Panc1 (cell line): ENCODE results near the gene HMGN4. TPM values are rescaled to one million over a fixed set of nuclear protein-coding genes. Genes with fewer than 3 reads are reported as not detected.

Experiments
- ATAC-seq: fragments of 200-7000 bp; cut with Tn5 transposase; 2 replicates; pipeline ENCODE4 v1.9.1; 2020; ENCODE audit warnings: mild to moderate bottlenecking, moderate library complexity
- BruUV-seq: library from RNA; stranded (reverse); fragments of 400-500 nt; replicated peaks from 2 replicates; lab custom pipeline; 2021; lab: Mats Ljungman, UMichigan
- CTCF ChIA-PET: fragments of 300-600 bp; sonication (Branson Sonifier 250); formaldehyde crosslinking; loops from one replicate; lab custom pipeline; 2022; ENCODE audit warnings: antibody characterized with exemption; lab: Charles Lee
- POLR2A ChIA-PET: fragments of 300-600 bp; sonication (Branson Sonifier 250); formaldehyde crosslinking; loops from one replicate; lab custom pipeline; 2022; ENCODE audit warnings: antibody characterized with exemption; lab: Charles Lee
- DNase-seq: peaks from one replicate; pipeline ENCODE4 v3.0.0-alpha.2; 2010; ENCODE audit warnings: low read depth, low spot score
- H3K27ac ChIP-seq: 2 replicates; pipeline ENCODE4 v1.5.1; 2011; ENCODE audit warnings: mild to moderate bottlenecking, low read length, inconsistent platforms
- H3K27me3 ChIP-seq: fragments of 200-500 bp; sonication (Bioruptor generic); 2 replicates; pipeline ENCODE4 v1.6.0; 2014; ENCODE audit warnings: low read length, inconsistent platforms; ENCODE audit not compliant: control insufficient read depth, insufficient read depth
- H3K36me3 ChIP-seq: fragments of 200-500 bp; sonication (Bioruptor generic); 2 replicates; pipeline ENCODE4 v1.5.1; 2014; ENCODE audit warnings: inconsistent platforms, mild to moderate bottlenecking, low read length, moderate library complexity; ENCODE audit not compliant: control insufficient read depth, insufficient read depth
- H3K4me1 ChIP-seq: 2 replicates; pipeline ENCODE4 v1.5.1; 2011; ENCODE audit warnings: inconsistent platforms, mild to moderate bottlenecking, low read length, moderate library complexity; ENCODE audit not compliant: control insufficient read depth, insufficient read depth
- H3K4me3 ChIP-seq, 2 experiments: 2 replicates each; pipeline ENCODE4 v1.5.1; 2011 to 2012; ENCODE audit warnings: low read depth in 2 of 2, low read length in 2 of 2, mild to moderate bottlenecking in 2 of 2, inconsistent platforms in 1 of 2, moderate library complexity in 1 of 2
- H3K9me3 ChIP-seq: fragments of 200-500 bp; sonication (Bioruptor generic); 2 replicates; pipeline ENCODE4 v1.5.1; 2014; ENCODE audit warnings: low read depth, mild to moderate bottlenecking, inconsistent platforms, low read length, moderate library complexity; ENCODE audit not compliant: control insufficient read depth, insufficient read depth
- CTCF ChIP-seq: fragments of 450-650 bp; IDR thresholded peaks from 2 replicates; pipeline ENCODE4 v1.5.1; 2017; ENCODE audit warnings: mild to moderate bottlenecking
- POLR2AphosphoS5 ChIP-seq: IDR thresholded peaks from 2 replicates; pipeline ENCODE4 v1.6.1; 2012; ENCODE audit warnings: mild to moderate bottlenecking, low read depth, low read length, moderate library complexity
- REST ChIP-seq, 2 experiments: IDR thresholded peaks; 2 replicates each; pipeline ENCODE4 v1.6.1; 2011 to 2012; ENCODE audit warnings: low read depth in 2 of 2, control low read depth in 1 of 2, low read length in 1 of 2, mild to moderate bottlenecking in 1 of 2, moderate library complexity in 1 of 2; ENCODE audit not compliant: insufficient read depth in 1 of 2
- SIN3A ChIP-seq: IDR thresholded peaks from 2 replicates; pipeline ENCODE4 v1.6.1; 2012; ENCODE audit warnings: low read depth, mild to moderate bottlenecking, low read length, moderate library complexity, borderline replicate concordance; ENCODE audit not compliant: insufficient read depth
- TCF7L2 ChIP-seq: IDR thresholded peaks from 2 replicates; pipeline ENCODE4 v1.6.1; 2011; ENCODE audit warnings: mild to moderate bottlenecking, low read depth, low read length, inconsistent platforms
- in situ Hi-C: cut with HindIII; loops from 2 replicates; pipeline ENCODE4 v1.10.0; 2016; ENCODE audit warnings: low sequenced_read_pairs, low pct_unique_long_range_greater_than_20kb
- intact Hi-C: fragments of 100-400 bp; cut with micrococcal nuclease; formaldehyde crosslinking; loops from one replicate; pipeline ENCODE4 v1.10.0; 2022; ENCODE audit not compliant: unreplicated experiment
- total RNA-seq: library from RNA; stranded (reverse); gene quantifications from one replicate; pipeline ENCODE4 v1.2.1, GENCODE V29; 2021; ENCODE audit not compliant: unreplicated experiment

Gene HMGN4
- total RNA-seq, 1 experiment from 2014 or later: 60.5 TPM

GRCh38 chr6:26491604-26492003, 46.6 kb upstream of the HMGN4 start:
- ChIA-PET POLR2A (no interaction called here), CTCF (no interaction called here)

GRCh38 chr6:26493258-26493657, 44.9 kb upstream of the HMGN4 start:
- CTCF ChIA-PET: no interaction called here
- POLR2A ChIA-PET: no interaction called here
- H3K36me3 ChIP-seq: no peaks in the 10 kb centered on the region
- intact Hi-C loops (no loop called here), in situ Hi-C loops (no loop called here)
- H3K27ac ChIP-seq: no peak overlapping the region
- H3K27me3 ChIP-seq: no peaks in the 10 kb centered on the region
- H3K4me1 ChIP-seq: no peaks in the 10 kb centered on the region
- DNase-seq (no peak), ATAC-seq (no peak)
- TF ChIP-seq TCF7L2: no peak
- no peak for TF ChIP-seq POLR2AphosphoS5
- no peak for TF ChIP-seq REST (IDR thresholded peaks at IDR 0.05; ENCODE audit: insufficient read depth in 1 of 2, low read depth in 2 of 2, low read length in 1 of 2)
- TF ChIP-seq CTCF: peak; percentile 27; the same call in 1 of the 2 replicates
- H3K4me3 ChIP-seq: no peak overlapping the region
- BruUV-seq: no TSS peak
- no peaks in the 10 kb centered on the region for H3K9me3 ChIP-seq

More at GRCh38 chr6:26491604-26492003, 46.6 kb upstream of the HMGN4 start:
- Histone ChIP-seq H3K27ac (no peak overlapping the region), H3K9me3 (no peaks in the 10 kb centered on the region), H3K4me3 (no peak overlapping the region), H3K4me1 (no peaks in the 10 kb centered on the region), H3K36me3 (no peaks in the 10 kb centered on the region), H3K27me3 (no peaks in the 10 kb centered on the region)
- ATAC-seq: no peak
- no peak for TF ChIP-seq CTCF
- TF ChIP-seq POLR2AphosphoS5: no peak
- TF ChIP-seq TCF7L2: no peak
- no peak for TF ChIP-seq REST (IDR thresholded peaks at IDR 0.05; ENCODE audit: insufficient read depth in 1 of 2, low read depth in 2 of 2, low read length in 1 of 2)
- TF ChIP-seq SIN3A: no peak
- intact Hi-C loops (no loop called here), in situ Hi-C loops (no loop called here)
- DNase-seq: no peak
- BruUV-seq: no TSS peak
